ENCODE results near the gene COL1A1. TPM values are rescaled to one million over a fixed set of nuclear protein-coding genes. Genes with fewer than 3 reads are reported as not detected.

The COL1A1 gene
- polyA plus RNA-seq, 1 donor (not counting 4 experiments of a cell fraction or from before 2014, with no cell fraction given), result 0.55 TPM

- dilution Hi-C loops (cut with MboI; ENCODE audit: extremely low pct_ligation_motif_present, low sequenced_read_pairs), result no loop called here
- no peak for DNase-seq (ENCODE audit: low read depth, low spot score)
- no peak for FAIRE-seq
- H3K4me1 ChIP-seq (ENCODE audit: control insufficient read depth, extremely low read depth, insufficient read depth, low read length), result peaks cover 9% of the 10 kb centered on the region
- H3K9ac ChIP-seq (ENCODE audit: control insufficient read depth, extremely low read depth, insufficient read depth, low read length), result no peak overlapping the region
- no peaks in the 10 kb centered on the region for H3K79me2 ChIP-seq (ENCODE audit: control insufficient read depth, insufficient read depth, low read length)
- H3K27me3 ChIP-seq (ENCODE audit: control insufficient read depth, extremely low read depth, insufficient read depth, low read length), result peaks cover 3% of the 10 kb centered on the region
- H3K9me3 ChIP-seq (ENCODE audit: control insufficient read depth, low read depth, low read length), result no peaks in the 10 kb centered on the region
- no peaks in the 10 kb centered on the region for H4K20me1 ChIP-seq (ENCODE audit: control insufficient read depth, extremely low read depth, insufficient read depth, low read length)
- no peak overlapping the region for H3K4me2 ChIP-seq (ENCODE audit: control insufficient read depth, extremely low read depth, insufficient read depth, low read depth, low read length)
- no peaks in the 10 kb centered on the region for H3K36me3 ChIP-seq (ENCODE audit: control insufficient read depth in 2 of 2, extremely low read depth in 1 of 2, insufficient read depth in 2 of 2, low read length in 2 of 2)
- TF ChIP-seq EZH2 (IDR thresholded peaks at IDR 0.05; ENCODE audit: low read length) (no peak), CTCF (optimal IDR thresholded peaks at IDR 0.05 in 1 of 3, IDR thresholded peaks at IDR 0.05 in 1 of 3, conservative IDR thresholded peaks at IDR 0.05 in 1 of 3; ENCODE audit: extremely low read depth in 1 of 3, insufficient read depth in 2 of 3, low read length in 3 of 3) (no peak)
- no peaks in the 10 kb centered on the region for H3K9me1 ChIP-seq (ENCODE audit: control insufficient read depth, extremely low read depth, insufficient read depth, low read length)
- H3K27ac ChIP-seq (ENCODE audit: control insufficient read depth, insufficient read depth, low read length), result no peak overlapping the region
- no peak overlapping the region for H3K4me3 ChIP-seq (ENCODE audit: control insufficient read depth in 2 of 3, extremely low read depth in 1 of 3, insufficient read depth in 2 of 3, low read depth in 1 of 3, low read length in 3 of 3)
- H2AFZ ChIP-seq (ENCODE audit: control insufficient read depth, low read length), result no peak overlapping the region
Measured at GRCh38 chr17:50164697-50164988, 36.8 kb downstream of the COL1A1 start.

- no peak for TF ChIP-seq EZH2 (IDR thresholded peaks at IDR 0.05; ENCODE audit: low read length)
- TF ChIP-seq CTCF (optimal IDR thresholded peaks at IDR 0.05 in 1 of 3, IDR thresholded peaks at IDR 0.05 in 1 of 3, conservative IDR thresholded peaks at IDR 0.05 in 1 of 3; ENCODE audit: extremely low read depth in 1 of 3, insufficient read depth in 2 of 3, low read length in 3 of 3), result no peak
- DNase-seq (ENCODE audit: low read depth, low spot score) (no peak), FAIRE-seq (no peak)
- Histone ChIP-seq H3K9me3 (ENCODE audit: control insufficient read depth, low read depth, low read length) (no peaks in the 10 kb centered on the region), H3K9me1 (ENCODE audit: control insufficient read depth, extremely low read depth, insufficient read depth, low read length) (no peaks in the 10 kb centered on the region), H3K27ac (ENCODE audit: control insufficient read depth, insufficient read depth, low read length) (no peak overlapping the region), H3K4me1 (ENCODE audit: control insufficient read depth, extremely low read depth, insufficient read depth, low read length) (peaks cover 9% of the 10 kb centered on the region), H3K36me3 (ENCODE audit: control insufficient read depth in 2 of 2, extremely low read depth in 1 of 2, insufficient read depth in 2 of 2, low read length in 2 of 2) (no peaks in the 10 kb centered on the region), H4K20me1 (ENCODE audit: control insufficient read depth, extremely low read depth, insufficient read depth, low read length) (no peaks in the 10 kb centered on the region), H3K4me3 (ENCODE audit: control insufficient read depth in 2 of 3, extremely low read depth in 1 of 3, insufficient read depth in 2 of 3, low read depth in 1 of 3, low read length in 3 of 3) (no peak overlapping the region), H3K9ac (ENCODE audit: control insufficient read depth, extremely low read depth, insufficient read depth, low read length) (no peak overlapping the region), H3K79me2 (ENCODE audit: control insufficient read depth, insufficient read depth, low read length) (no peaks in the 10 kb centered on the region), H3K4me2 (ENCODE audit: control insufficient read depth, extremely low read depth, insufficient read depth, low read depth, low read length) (no peak overlapping the region), H3K27me3 (ENCODE audit: control insufficient read depth, extremely low read depth, insufficient read depth, low read length) (peaks cover 3% of the 10 kb centered on the region), H2AFZ (ENCODE audit: control insufficient read depth, low read length) (no peak overlapping the region)
- dilution Hi-C loops (cut with MboI; ENCODE audit: extremely low pct_ligation_motif_present, low sequenced_read_pairs), result no loop called here
Measured at GRCh38 chr17:50163843-50164696, 37.4 kb downstream of the COL1A1 start.

Data from keratinocyte (primary cell).